HEK293 (cell line): ENCODE measurements around the gene ULBP3.
"Not testable (repeated sequence)": the region's sequence is repeated elsewhere in the genome, so short reads cannot be mapped to it uniquely, and the experiment has no call there.

Experiments used
- CTCF ChIA-PET: fragments of 350-600 bp; formaldehyde crosslinking; extraction: SDS; loops from one replicate; lab custom pipeline; 2021; ENCODE audit warnings: antibody characterized with exemption; lab: Yijun Ruan, JAX
- POLR2A ChIA-PET: fragments of 300-600 bp; formaldehyde crosslinking; extraction: SDS; loops from one replicate; lab custom pipeline; 2020; ENCODE audit warnings: antibody characterized with exemption, inconsistent platforms; lab: Yijun Ruan, JAX
- H3K27ac ChIP-seq: fragments of 200-500 bp; sonication (Bioruptor generic); 2 replicates; pipeline ENCODE4 v1.5.1; 2014; ENCODE audit warnings: low read depth, low read length, control low read depth, inconsistent platforms; ENCODE audit errors: extremely low read depth
- H3K36me3 ChIP-seq, 2 experiments: fragments of 200-500 bp in 1 of 2; sonication (Bioruptor generic) in 1 of 2; 1 replicate in 1 of 2; 2 replicates in 1 of 2; pipeline ENCODE4 v1.5.1; 2014 to 2017; ENCODE audit warnings: inconsistent platforms in 2 of 2, low read length in 2 of 2; ENCODE audit not compliant: control insufficient read depth in 2 of 2, insufficient read depth in 1 of 2
- H3K4me1 ChIP-seq: fragments of 200-500 bp; sonication (Bioruptor generic); 2 replicates; pipeline ENCODE4 v1.5.1; 2014; ENCODE audit warnings: mild to moderate bottlenecking, low read length, inconsistent platforms; ENCODE audit not compliant: control insufficient read depth, insufficient read depth
- H3K4me3 ChIP-seq: 2 replicates; pipeline ENCODE4 v1.5.1; 2011; ENCODE audit warnings: low read depth, mild to moderate bottlenecking, control low read depth, low read length, moderate library complexity
- H3K9me3 ChIP-seq: fragments of 200-500 bp; sonication (Bioruptor generic); 2 replicates; pipeline ENCODE4 v1.5.1; 2014; ENCODE audit warnings: low read depth, low read length, inconsistent platforms; ENCODE audit not compliant: control insufficient read depth, insufficient read depth

Gene ULBP3

GRCh38 chr6:150013785-150014622, 54.9 kb downstream of the ULBP3 start:
- CTCF ChIA-PET: not testable (repeated sequence)

DNA sequence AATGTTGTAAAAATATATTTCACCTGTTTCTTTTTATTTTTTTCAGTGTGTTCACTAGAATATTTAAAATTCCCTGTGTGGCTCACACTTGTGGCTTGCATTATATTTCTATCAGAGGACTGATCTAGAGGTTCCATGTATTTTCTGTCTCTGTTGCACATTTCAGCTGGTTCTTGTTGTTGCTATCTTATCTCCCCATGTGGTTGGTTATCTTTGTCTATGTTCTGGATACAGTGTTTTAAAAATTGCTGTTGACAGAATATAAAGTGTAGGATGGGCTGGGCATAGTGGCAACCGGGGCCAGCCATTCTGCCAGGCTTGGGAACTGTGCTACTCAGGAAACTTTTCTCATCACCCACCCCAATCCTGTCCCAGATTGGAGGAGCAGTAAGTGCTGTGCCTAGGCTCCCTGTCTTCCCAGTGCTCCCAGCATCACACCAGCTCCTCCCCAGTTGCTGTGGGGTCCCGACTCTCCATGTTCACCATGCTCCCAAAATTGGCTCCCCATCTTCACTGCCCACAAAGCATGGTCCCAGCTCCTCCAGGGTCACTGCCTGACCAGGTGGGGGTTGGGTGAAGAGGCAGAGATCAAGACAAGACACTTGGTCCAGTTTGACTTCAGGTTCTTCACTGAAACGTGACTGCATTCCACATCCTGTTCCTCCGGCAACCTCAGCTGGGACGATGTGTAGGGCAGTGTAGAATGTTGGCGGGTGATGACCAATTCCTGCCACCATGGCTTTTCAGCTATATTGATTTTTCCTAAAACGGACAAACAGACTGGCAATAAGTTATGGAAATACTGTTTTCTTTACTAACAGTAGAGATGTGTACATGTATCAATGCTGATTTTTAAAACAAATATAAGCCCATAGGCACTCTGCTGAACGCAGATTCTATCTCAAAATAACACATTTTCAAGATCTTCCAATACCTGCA, 55.8 kb downstream of the ULBP3 start:
- H3K27ac ChIP-seq, H3K4me3 ChIP-seq, POLR2A ChIA-PET, H3K4me1 ChIP-seq, H3K36me3 ChIP-seq, H3K9me3 ChIP-seq: not testable (repeated sequence)
- CTCF ChIA-PET: interaction anchor here (0.7 to 1.1 kb wide), 2 partner anchors 179 to 629 kb away, joined by 3 read pairs; no protein-coding TSS in a partner anchor

More at GRCh38 chr6:150013785-150014622, 54.9 kb downstream of the ULBP3 start:
- H3K9me3 ChIP-seq, H3K36me3 ChIP-seq, H3K4me1 ChIP-seq, POLR2A ChIA-PET, H3K27ac ChIP-seq, H3K4me3 ChIP-seq: not testable (repeated sequence)
